KMS-11 (cell line): Measurements from ENCODE around the gene RFX7.

Experiments used
- H2AFZ ChIP-seq: fragments of 200-600 bp; sonication (generic); 2 replicates; pipeline ENCODE4 v1.6.1; 2016; ENCODE audit warnings: antibody characterized with exemption, mixed run types, low read depth
- H3K27ac ChIP-seq: fragments of 200-600 bp; sonication (generic); 2 replicates; pipeline ENCODE4 v1.6.1; 2016; ENCODE audit warnings: mild to moderate bottlenecking, mixed run types
- H3K27me3 ChIP-seq: fragments of 200-600 bp; sonication (generic); 2 replicates; pipeline ENCODE4 v1.6.1; 2017; ENCODE audit warnings: mild to moderate bottlenecking, low read depth, mixed run types, moderate library complexity; ENCODE audit not compliant: insufficient read depth
- H3K36me3 ChIP-seq: fragments of 200-600 bp; sonication (generic); 2 replicates; pipeline ENCODE4 v1.6.1; 2017; ENCODE audit warnings: mild to moderate bottlenecking, mixed run types; ENCODE audit not compliant: insufficient read depth
- H3K4me1 ChIP-seq: fragments of 200-600 bp; sonication (generic); 2 replicates; pipeline ENCODE4 v1.6.1; 2016; ENCODE audit warnings: mild to moderate bottlenecking, low read depth, mixed run types; ENCODE audit not compliant: poor library complexity, severe bottlenecking
- H3K4me2 ChIP-seq: fragments of 200-600 bp; sonication (generic); 2 replicates; pipeline ENCODE4 v1.7.0; 2016; ENCODE audit warnings: mild to moderate bottlenecking, mixed run types
- H3K4me3 ChIP-seq: fragments of 200-600 bp; sonication (generic); IDR thresholded peaks from 2 replicates; pipeline ENCODE4 v1.6.1; 2017; ENCODE audit warnings: low read depth, low read length, mixed read lengths; ENCODE audit not compliant: insufficient read depth
- H3K79me2 ChIP-seq: fragments of 200-600 bp; sonication (generic); 2 replicates; pipeline ENCODE4 v1.6.1; 2016; ENCODE audit warnings: low read depth, mixed run types; ENCODE audit not compliant: insufficient read depth
- H3K9ac ChIP-seq: fragments of 200-600 bp; sonication (generic); 2 replicates; pipeline ENCODE4 v1.6.1; 2016; ENCODE audit warnings: mild to moderate bottlenecking, mixed run types
- H4K20me1 ChIP-seq: fragments of 200-600 bp; sonication (generic); 2 replicates; pipeline ENCODE4 v1.6.1; 2016; ENCODE audit warnings: mild to moderate bottlenecking, mixed run types; ENCODE audit not compliant: insufficient read depth
- TF ChIP-seq, protein P1 (sequence below): fragments of 200-600 bp; sonication (generic); conservative IDR thresholded peaks from 2 replicates; pipeline ENCODE4 v1.6.1; 2017; ENCODE audit warnings: low read depth, mild to moderate bottlenecking, antibody characterized with exemption, low read length, moderate library complexity, mixed read lengths

The RFX7 gene

DNA sequence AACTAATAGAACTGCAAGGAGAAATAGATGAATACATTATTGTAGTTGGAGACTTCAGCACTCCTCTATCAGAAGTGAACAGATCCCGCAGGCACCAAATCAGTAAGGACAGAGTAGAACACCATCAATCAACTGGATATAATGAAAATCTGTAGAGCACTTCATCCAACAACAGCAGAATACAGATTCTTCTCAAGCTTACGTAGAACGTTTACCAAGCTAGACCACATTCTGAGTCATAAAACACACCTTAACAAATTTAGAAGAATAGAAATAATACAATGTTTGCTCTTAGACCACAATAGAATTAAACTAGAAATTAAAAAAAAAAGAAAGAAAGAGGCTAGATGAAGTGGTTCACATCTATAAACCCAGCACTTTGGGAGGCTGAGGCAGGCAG is 179.5 kb downstream of the RFX7 start:
- TF ChIP-seq, protein P1, sequence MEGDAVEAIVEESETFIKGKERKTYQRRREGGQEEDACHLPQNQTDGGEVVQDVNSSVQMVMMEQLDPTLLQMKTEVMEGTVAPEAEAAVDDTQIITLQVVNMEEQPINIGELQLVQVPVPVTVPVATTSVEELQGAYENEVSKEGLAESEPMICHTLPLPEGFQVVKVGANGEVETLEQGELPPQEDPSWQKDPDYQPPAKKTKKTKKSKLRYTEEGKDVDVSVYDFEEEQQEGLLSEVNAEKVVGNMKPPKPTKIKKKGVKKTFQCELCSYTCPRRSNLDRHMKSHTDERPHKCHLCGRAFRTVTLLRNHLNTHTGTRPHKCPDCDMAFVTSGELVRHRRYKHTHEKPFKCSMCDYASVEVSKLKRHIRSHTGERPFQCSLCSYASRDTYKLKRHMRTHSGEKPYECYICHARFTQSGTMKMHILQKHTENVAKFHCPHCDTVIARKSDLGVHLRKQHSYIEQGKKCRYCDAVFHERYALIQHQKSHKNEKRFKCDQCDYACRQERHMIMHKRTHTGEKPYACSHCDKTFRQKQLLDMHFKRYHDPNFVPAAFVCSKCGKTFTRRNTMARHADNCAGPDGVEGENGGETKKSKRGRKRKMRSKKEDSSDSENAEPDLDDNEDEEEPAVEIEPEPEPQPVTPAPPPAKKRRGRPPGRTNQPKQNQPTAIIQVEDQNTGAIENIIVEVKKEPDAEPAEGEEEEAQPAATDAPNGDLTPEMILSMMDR: no peak
- H3K79me2 ChIP-seq: no peaks in the 10 kb centered on the region
- H3K4me2 ChIP-seq: no peak overlapping the region
- no peaks in the 10 kb centered on the region for H3K27me3 ChIP-seq
- H3K9ac ChIP-seq: no peak overlapping the region
- no peak overlapping the region for H3K4me3 ChIP-seq
- no peak overlapping the region for H2AFZ ChIP-seq
- H4K20me1 ChIP-seq: no peaks in the 10 kb centered on the region
- H3K4me1 ChIP-seq: no peaks in the 10 kb centered on the region
- no peak overlapping the region for H3K27ac ChIP-seq
- no peaks in the 10 kb centered on the region for H3K36me3 ChIP-seq

DNA sequence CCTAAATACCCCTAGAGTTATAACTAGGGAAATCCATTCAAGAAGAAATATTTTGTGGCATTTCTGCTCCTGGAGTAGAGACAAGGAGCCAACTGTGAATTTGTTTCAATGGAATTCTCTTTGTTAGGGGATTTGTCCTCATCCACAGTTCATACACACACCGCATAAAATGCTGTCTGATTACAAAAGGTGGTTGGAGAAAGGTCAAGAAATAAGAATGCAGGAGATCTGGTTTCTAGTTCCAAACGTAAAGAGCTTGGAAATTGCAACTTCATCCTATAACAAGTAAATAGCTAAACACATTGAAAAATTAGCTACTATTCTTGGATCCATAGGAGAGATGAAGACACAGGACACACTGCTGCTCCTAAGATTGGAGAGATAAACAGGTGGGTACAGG is 184.0 kb downstream of the RFX7 start:
- Histone ChIP-seq H3K4me1 (no peaks in the 10 kb centered on the region), H3K27ac (no peak overlapping the region), H3K27me3 (no peaks in the 10 kb centered on the region), H2AFZ (no peak overlapping the region), H3K9ac (no peak overlapping the region), H3K79me2 (no peaks in the 10 kb centered on the region), H3K4me2 (no peak overlapping the region), H3K36me3 (no peaks in the 10 kb centered on the region), H3K4me3 (no peak overlapping the region), H4K20me1 (no peaks in the 10 kb centered on the region)
- TF ChIP-seq, protein P1: no peak

DNA sequence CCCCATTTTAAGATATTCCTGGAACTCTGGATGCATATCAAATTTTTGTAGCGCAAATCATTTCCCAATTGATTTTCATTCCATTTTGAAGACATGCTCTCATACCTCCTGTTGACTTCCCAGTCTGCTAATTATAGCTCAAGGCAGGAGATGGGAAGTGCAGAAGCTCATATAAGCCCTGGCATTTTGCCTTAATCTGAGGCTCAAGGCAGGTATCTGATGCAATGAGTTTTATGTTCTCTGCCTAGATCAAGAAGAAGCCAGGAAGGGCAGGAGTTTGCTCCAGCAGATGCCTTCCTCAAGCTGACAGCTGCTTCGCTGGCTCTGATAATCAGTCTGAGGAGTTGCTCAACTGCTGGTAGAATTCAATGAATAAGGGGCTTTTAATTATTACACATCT is 184.7 kb downstream of the RFX7 start:
- H3K9ac ChIP-seq: no peak overlapping the region
- H3K79me2 ChIP-seq: no peaks in the 10 kb centered on the region
- no peak overlapping the region for H3K4me3 ChIP-seq
- no peaks in the 10 kb centered on the region for H3K4me1 ChIP-seq
- no peak overlapping the region for H3K27ac ChIP-seq
- H2AFZ ChIP-seq: no peak overlapping the region
- no peaks in the 10 kb centered on the region for H4K20me1 ChIP-seq
- H3K4me2 ChIP-seq: no peak overlapping the region
- H3K27me3 ChIP-seq: no peaks in the 10 kb centered on the region
- H3K36me3 ChIP-seq: no peaks in the 10 kb centered on the region
- TF ChIP-seq, protein P1: no peak

DNA sequence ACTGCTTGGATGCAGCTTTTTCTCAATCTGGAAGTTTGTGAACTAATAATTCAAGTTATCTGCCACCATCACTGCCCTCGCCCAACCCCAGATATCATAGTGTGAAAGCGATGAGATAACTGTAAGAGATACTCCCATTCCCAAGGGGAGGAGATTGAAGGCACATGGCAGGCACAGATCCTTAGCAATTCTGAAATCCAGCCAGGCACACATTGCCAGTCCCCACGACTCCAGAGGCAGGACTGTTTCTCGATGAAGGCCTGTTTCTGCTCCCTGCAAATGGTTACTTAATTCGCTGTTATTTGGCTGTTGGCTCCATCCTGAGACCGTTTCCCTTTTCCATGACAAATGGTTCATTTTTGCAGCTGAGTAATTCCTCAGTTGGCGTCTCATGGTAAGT is 187.1 kb downstream of the RFX7 start:
- no peaks in the 10 kb centered on the region for H3K36me3 ChIP-seq
- no peak overlapping the region for H2AFZ ChIP-seq
- H3K4me3 ChIP-seq: no peak overlapping the region
- H3K4me2 ChIP-seq: no peak overlapping the region
- H3K27me3 ChIP-seq: no peaks in the 10 kb centered on the region
- H3K9ac ChIP-seq: no peak overlapping the region
- no peaks in the 10 kb centered on the region for H4K20me1 ChIP-seq
- no peak overlapping the region for H3K27ac ChIP-seq
- no peaks in the 10 kb centered on the region for H3K79me2 ChIP-seq
- no peaks in the 10 kb centered on the region for H3K4me1 ChIP-seq
- TF ChIP-seq, protein P1: no peak

DNA sequence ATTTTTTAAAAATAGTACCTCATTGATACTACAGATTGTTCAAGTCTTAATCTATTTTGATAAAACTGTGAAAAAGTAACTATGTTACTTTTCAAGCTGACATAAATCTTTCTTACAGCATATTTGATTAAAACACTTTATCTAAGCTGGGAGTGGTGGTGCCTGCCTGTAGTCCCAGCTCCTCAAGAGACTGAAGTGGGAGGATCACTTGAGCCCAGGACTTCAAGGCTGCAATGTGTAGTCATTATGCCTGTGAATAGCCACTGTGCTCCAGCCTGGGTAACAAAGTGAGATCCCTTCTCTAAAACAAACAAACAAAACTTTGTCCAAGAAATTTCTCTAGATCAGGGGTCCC is 190.7 kb downstream of the RFX7 start:
- H3K27ac ChIP-seq: no peak overlapping the region
- no peaks in the 10 kb centered on the region for H3K4me1 ChIP-seq
- no peak overlapping the region for H3K4me3 ChIP-seq
- no peaks in the 10 kb centered on the region for H4K20me1 ChIP-seq
- no peaks in the 10 kb centered on the region for H3K36me3 ChIP-seq
- no peak overlapping the region for H2AFZ ChIP-seq
- no peak overlapping the region for H3K4me2 ChIP-seq
- H3K27me3 ChIP-seq: no peaks in the 10 kb centered on the region
- H3K9ac ChIP-seq: no peak overlapping the region
- TF ChIP-seq, protein P1: peak; percentile 7; the same call in 1 of the 2 replicates
- H3K79me2 ChIP-seq: no peaks in the 10 kb centered on the region
